HG03521 (cell line): Measurements from ENCODE around the gene AUTS2.

Experiments used
- ATAC-seq: cut with Tn5 transposase; IDR thresholded peaks from one replicate; pipeline ENCODE4 v1.9.1; 2021; ENCODE audit warnings: mild to moderate bottlenecking, moderate library complexity; ENCODE audit not compliant: unreplicated experiment

AUTS2 gene

GRCh38 chr7:70649323-70649722, 1051.0 kb downstream of the AUTS2 start:
- ATAC-seq = no peak

DNA sequence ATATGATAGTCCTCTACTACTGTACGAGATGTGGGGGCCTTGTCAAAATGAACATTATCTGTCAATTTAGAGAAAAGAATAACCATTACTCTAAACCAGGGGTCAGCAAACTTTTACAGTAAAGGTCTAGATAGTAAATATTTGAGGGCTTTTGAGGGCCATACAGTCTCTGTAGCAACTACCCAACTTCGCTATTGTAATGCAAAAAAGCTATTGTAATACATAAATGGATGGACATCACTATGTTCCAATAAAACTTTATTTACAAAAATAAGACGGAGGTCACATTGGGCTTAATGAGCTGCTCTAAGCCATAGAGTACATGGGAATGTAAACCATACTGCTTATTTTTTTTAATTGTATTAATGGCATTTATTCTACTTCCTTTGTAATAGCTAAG, 1055.9 kb downstream of the AUTS2 start:
- no peak for ATAC-seq

DNA sequence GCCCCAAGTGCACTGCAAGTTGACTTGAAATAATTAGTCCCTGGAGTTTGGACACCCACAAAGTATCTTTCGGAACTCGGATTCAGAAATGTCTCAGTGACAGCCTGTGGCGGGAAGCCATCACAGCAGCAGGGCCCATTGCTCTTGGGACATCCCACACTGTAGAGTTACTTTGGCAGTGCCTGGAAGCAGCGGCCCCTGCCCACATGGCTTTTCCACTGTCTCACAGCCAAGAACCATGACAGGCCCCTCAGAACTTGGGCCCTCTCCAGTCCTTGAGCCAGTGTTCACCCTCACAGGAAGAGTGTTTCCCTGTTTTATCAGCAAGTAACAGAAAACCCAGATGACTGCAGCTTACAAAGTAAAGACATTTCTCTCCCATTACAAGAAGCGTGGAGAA, 1056.7 kb downstream of the AUTS2 start:
- no peak for ATAC-seq

DNA sequence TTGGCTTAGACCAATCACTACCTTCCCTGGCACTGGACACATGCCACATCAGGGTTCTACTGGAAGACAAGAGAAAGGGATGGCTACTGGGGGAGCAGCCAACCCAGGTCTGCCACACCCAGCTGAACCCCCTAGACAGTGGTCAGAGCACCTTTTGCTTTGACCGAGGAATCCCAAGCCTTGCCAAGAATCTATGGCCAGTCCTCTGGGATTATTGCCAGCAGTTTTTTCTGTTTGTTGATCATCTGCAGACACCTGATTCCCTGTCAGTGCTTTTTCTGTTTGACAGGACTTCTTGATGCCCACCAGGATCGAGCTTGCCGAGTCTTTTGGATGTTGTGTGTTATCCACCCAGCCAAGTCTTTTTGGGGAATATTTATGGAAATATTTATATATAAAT, 1057.4 kb downstream of the AUTS2 start:
- no peak for ATAC-seq

DNA sequence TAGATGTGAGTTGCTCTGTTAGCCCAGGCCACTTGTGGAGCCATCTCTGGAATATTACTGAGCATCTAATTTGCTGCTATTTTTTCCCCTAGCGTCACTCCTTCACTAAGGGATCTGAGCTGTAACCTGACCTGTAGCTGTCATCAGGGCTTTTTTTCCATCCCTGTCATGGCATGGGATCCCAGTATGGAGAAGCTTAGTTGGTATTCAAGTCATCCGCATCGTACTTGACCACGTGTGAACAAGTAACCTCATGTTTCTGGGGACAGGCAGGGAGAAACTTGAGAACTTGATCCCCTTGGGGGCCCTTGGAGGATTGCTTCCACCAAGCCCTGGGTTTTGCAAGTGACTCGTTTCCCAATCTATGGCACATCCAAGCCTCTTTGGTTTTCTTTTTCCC, 1059.3 kb downstream of the AUTS2 start:
- no peak for ATAC-seq

- no peak for ATAC-seq
Observed at GRCh38 chr7:70657989-70658632, 1059.8 kb downstream of the AUTS2 start.

GRCh38 chr7:70659263-70659662, 1061.0 kb downstream of the AUTS2 start:
- ATAC-seq = no peak

GRCh38 chr7:70660154-70660818, 1062.0 kb downstream of the AUTS2 start:
- no peak for ATAC-seq

DNA sequence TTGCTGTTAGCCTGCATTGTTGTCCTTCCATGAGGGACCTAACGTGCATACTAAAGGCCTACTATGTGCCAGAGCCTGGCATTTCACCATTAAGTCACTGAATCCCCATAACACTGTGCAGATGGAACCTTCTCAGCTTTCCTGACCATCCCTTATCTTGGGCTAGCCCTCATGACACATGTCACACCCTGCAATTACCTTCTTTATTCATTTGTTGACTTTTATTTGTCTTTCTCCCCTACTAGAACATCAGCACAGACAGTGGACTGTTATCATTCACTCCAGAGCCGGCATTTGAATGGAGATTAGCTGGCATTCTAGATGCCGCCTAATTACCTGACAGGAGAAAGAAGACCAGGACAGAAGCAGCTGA, 1062.5 kb downstream of the AUTS2 start:
- no peak for ATAC-seq

- no peak for ATAC-seq
Observed at GRCh38 chr7:70663680-70664079, 1065.4 kb downstream of the AUTS2 start.

DNA sequence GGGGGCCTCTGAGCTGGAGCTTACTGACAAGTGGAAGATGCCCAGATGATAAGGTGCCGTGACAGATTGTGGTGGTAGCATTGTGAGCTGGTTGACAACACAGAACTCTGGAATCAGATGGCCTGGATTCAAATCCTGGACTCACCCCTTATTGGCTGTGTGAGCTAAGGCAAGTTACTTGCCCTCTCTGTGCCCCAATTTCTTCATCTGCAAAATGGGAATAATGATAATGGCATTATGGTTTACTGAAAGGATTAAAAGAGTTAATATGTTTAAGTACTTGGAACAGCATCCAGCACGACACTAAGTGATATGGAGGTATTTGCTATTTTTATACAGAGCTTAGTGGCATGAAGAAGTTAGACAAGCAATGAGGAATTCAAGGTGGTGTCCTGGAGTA, 1067.7 kb downstream of the AUTS2 start:
- no peak for ATAC-seq

- no peak for ATAC-seq
Observed at GRCh38 chr7:70667406-70667805, 1069.1 kb downstream of the AUTS2 start.

DNA sequence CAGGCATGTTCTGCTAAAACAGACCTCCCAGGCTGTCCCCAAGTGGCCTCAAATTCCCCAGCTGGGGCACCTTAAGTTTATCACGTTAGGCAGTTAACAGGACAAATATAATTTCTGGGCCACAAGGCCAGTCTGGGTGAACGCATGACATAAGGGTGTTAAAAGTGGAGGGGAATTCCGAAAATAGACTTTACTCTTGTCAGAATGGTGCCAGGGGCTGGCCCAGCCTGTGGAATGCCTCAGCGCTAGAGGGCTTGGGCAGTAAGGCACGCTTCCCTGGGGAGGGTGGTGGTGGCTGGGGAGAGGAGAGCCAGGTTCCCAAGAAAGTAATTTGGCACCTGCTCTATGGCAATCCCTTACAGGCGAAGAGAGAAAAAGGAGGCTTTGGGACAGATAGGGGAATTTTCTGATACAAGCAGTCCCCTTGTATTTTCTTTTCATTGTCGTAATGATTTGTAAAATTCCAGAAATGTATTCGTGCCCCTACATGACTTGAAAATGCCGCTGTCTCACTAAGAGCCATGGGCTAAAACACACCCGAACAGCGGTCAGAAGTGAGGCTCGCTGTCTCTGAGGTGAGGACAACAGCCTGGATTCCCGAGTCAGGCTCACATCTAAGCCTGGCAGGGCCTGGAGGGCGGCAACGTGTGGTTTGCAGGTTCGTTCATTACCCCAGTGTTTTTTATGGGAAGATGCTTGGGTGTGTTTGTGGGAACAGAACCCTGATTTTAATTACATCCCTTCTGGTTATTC, 1070.5 kb downstream of the AUTS2 start:
- no peak for ATAC-seq

- no peak for ATAC-seq
Observed at GRCh38 chr7:70669854-70670253, 1071.6 kb downstream of the AUTS2 start.

DNA sequence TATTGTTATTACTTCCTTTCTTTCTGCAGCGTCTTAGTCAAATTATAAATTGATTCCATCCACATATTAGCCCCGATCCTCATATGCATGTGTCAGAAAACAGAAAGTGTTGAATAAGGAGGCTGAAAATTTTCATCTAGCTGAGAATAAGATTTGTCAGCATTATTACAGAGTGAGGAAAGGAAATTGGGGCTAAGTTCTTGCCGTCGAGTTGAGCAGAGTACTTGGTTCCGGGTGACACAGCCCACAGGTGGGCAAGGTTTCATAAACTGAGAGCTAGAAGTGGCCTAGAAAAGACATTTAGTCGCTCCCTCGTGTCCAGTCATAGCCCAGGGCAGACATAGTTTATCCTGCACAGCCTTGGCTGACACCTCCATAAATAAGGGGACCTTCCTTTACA, 1072.0 kb downstream of the AUTS2 start:
- no peak for ATAC-seq

DNA sequence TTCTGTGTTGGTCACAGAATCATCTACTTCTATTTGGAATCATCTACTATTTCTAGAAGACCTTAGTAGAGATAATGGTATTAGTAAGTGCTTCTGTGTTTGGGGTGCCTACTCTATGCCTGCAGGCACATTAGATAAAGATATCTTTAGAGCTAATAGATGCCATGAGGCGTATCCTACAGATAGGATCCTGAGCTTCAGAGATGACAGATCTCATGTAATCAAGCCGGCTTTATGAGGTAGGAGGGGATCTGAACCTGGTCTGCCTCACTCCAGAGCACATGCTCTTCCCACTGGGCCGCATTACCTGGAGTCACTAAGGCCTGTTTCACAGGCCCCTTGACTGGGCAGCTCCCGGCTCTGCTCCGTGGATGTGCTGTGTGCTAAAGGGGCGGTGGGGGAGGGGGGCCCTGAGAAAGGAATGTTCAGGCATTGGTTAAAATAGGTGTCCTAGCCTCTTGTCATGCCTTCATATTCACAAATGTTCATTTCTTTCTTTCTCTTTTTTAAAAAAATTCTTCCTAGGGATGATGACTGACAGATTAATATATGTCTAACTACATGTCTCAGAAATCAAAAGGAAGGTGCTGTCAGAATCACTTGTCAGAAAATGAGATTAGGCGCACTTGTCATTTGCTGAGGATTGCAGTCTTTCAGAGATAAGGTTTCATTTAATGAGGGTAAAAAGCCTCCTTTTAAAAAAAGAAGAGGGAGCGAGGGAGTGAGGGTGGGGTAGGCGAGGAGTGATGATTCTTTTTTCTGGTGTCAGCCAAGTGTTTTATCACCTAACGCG, 1075.7 kb downstream of the AUTS2 start:
- no peak for ATAC-seq

- no peak for ATAC-seq
Observed at GRCh38 chr7:70674571-70675010, 1076.3 kb downstream of the AUTS2 start.

GRCh38 chr7:70676243-70676642, 1078.0 kb downstream of the AUTS2 start:
- ATAC-seq = no peak

DNA sequence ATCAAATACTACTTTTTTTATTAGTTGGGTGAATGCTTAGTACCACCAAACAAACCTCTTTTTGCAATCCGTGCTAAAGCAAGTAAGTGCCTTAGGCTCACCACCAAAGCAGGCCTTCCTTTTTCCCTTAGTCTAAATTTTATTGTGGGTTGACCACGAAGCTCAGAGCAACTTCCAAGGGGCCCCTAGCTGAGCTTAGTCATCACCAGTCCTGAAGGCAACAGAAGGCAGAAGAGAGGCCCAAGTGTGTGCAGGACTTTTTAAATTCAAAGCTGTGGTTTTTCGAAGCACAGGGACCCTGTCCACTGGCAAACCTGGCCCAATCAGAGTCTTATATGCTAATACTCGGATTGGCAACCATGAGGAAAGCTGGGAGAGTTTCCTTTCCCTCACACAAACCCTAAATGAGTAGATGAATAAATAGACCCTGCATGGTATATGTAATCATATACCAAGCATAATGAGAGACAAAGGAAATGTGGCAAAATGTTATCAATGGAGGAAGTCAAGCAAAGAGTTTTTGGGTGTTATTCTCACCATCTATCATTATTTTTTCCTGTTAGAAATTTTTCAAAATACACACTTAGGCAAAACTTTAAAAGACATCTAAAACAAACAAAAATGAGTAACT, 1080.5 kb downstream of the AUTS2 start:
- ATAC-seq = no peak

DNA sequence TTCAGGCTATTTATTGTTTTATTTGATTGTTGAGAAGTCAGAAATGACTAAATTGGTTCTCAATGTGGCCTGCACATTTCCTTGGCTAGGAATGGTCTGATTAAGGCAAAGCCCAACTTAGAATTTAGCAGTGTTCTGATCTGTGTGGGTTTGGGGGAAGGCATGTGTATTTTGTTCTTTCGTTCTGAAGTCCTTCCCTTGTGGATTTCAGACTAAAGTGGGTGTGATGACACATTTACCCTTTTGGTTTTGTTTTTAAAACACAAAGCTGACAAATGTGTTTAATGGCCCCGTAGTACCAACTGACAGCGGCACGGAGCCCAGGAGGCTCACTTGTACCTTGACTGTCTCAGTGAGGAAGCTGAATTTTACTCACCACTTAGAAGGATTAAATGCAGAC, 1081.4 kb downstream of the AUTS2 start:
- ATAC-seq = no peak

DNA sequence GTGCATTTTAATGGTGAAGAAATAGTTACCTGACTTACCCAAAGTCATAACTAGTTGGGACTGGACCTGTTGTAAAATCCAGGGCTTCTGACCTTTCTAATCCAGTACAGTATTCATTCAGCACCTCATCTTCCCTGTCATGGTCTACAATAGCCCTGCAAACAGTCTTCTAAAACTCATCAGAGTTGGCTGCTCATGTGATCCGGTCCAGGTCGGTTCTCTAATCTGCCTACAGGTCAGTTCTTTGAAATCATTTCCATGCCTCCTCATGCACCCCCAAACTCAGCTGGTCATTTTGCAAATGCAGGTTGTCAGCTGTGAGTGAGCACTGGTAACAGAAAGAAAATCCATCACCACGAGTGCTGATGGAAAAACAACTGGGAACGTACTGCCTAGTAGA, 1082.0 kb downstream of the AUTS2 start:
- ATAC-seq = no peak
